Natural killer cell (primary cell): ENCODE data around the gene CAPN13. TPM values are rescaled to one million over a fixed set of nuclear protein-coding genes. Genes with fewer than 3 reads are reported as not detected.

Experiments
- ATAC-seq, 3 donors: fragments of 150-1000 bp in 2 of 3; fragments of 200-7000 bp in 1 of 3; cut with Tn5 transposase; 1 replicate in 1 of 3; 2 replicates in 2 of 3; pipeline ENCODE4 v1.10.0; 2021; ENCODE audit warnings: mild to moderate bottlenecking in 2 of 3, moderate library complexity in 2 of 3
- DNase-seq, 2 donors: peaks; one replicate each; pipeline versions ENCODE4 v3.0.0 to v3.0.0-alpha.2; 2013 to 2021; ENCODE audit warnings: mixed read lengths in 1 of 2
- H3K27ac ChIP-seq: one replicate; pipeline ENCODE4 v1.5.1; 2013; ENCODE audit warnings: mild to moderate bottlenecking, low read length
- H3K27me3 ChIP-seq: one replicate; pipeline ENCODE4 v1.6.1; 2013; ENCODE audit warnings: low read length; ENCODE audit not compliant: control insufficient read depth, insufficient read depth
- H3K36me3 ChIP-seq: one replicate; pipeline ENCODE4 v1.6.1; 2013; ENCODE audit warnings: low read length; ENCODE audit not compliant: control insufficient read depth, insufficient read depth
- H3K4me1 ChIP-seq: one replicate; pipeline ENCODE4 v1.6.1; 2013; ENCODE audit warnings: low read length; ENCODE audit not compliant: control insufficient read depth, insufficient read depth
- H3K4me3 ChIP-seq: one replicate; pipeline ENCODE4 v1.5.1; 2013; ENCODE audit warnings: low read length
- H3K9me3 ChIP-seq: one replicate; pipeline ENCODE4 v1.6.1; 2013; ENCODE audit warnings: low read length; ENCODE audit not compliant: control insufficient read depth, insufficient read depth
- H3K27ac Mint-ChIP-seq, 2 donors: one replicate each; pipeline ENCODE4 v1.8.0; 2022; ENCODE audit warnings: mild to moderate bottlenecking in 2 of 2, mixed read lengths in 2 of 2, moderate library complexity in 1 of 2
- H3K27me3 Mint-ChIP-seq, 2 donors: one replicate each; pipeline ENCODE4 v1.8.0; 2022; ENCODE audit warnings: low read depth in 2 of 2, mixed read lengths in 2 of 2
- H3K36me3 Mint-ChIP-seq: one replicate; pipeline ENCODE4 v1.8.0; 2022; ENCODE audit warnings: mixed read lengths
- H3K4me1 Mint-ChIP-seq, 2 donors: one replicate each; pipeline ENCODE4 v1.8.0; 2022; ENCODE audit warnings: mixed read lengths in 2 of 2
- H3K4me3 Mint-ChIP-seq: one replicate; pipeline ENCODE4 v1.8.0; 2022; ENCODE audit warnings: mild to moderate bottlenecking, moderate library complexity, mixed read lengths
- H3K9me3 Mint-ChIP-seq, 2 donors: one replicate each; pipeline ENCODE4 v1.8.0; 2022; ENCODE audit warnings: mixed read lengths in 2 of 2
- CTCF ChIP-seq: fragments of 200-600 bp; IDR thresholded peaks from one replicate; pipeline ENCODE4 v1.8.0; 2022; ENCODE audit warnings: antibody characterized with exemption
- WGBS: methylation state at CpG from one replicate; pipeline ENCODE4 v1.1.7; 2013; ENCODE audit warnings: missing lambda C conversion rate; ENCODE audit not compliant: insufficient coverage; 5-methylcytosine and 5-hydroxymethylcytosine counted together
- intact Hi-C: fragments of 100-400 bp; cut with micrococcal nuclease; formaldehyde crosslinking; loops from one replicate; pipeline ENCODE4 v1.14.2; 2022
- total RNA-seq, 4 donors: library from RNA; stranded (reverse); fragments of 120-200 nt in 1 of 4; gene quantifications; one replicate each; pipeline versions ENCODE4 v1.2.3 to v1.2.4, GENCODE V29; 2013 to 2022

Gene CAPN13
- total RNA-seq, 3 donors from 2014 or later (not counting 1 experiment from before 2014, with no cell fraction given), result not detected

DNA sequence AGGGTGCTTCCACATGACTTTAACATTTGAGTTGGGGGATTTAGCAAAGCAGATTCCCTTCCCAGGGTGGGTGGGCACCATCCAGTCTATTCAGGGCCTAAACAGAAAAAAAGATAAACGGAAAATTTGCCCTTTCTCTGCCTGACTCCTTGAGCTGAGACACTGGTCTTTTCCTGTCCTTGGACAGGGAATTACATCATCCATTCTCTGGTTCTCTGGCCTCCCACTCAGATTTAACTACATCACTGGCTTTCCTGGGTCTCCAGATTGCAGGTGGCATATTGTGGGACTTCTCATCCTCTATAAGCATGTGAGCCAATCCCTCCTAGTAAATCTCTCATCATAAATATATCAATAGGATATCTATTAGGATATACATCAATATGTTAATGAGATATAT, 25.8 kb downstream of the CAPN13 start:
- H3K36me3 ChIP-seq, result no peaks in the 10 kb centered on the region
- H3K27ac Mint-ChIP-seq, result no peak overlapping the region
- DNase-seq (no peak), ATAC-seq (no peak)
- no peaks in the 10 kb centered on the region for H3K27me3 ChIP-seq
- H3K27ac ChIP-seq, result no peak overlapping the region
- H3K9me3 ChIP-seq, result no peaks in the 10 kb centered on the region
- H3K4me3 ChIP-seq, result no peak overlapping the region
- H3K27me3 Mint-ChIP-seq, result peaks cover 0 to 12% of the 10 kb centered on the region in 2 donors
- H3K36me3 Mint-ChIP-seq, result no peaks in the 10 kb centered on the region
- no peaks in the 10 kb centered on the region for H3K4me1 Mint-ChIP-seq
- no peaks in the 10 kb centered on the region for H3K4me1 ChIP-seq
- no peak overlapping the region for H3K4me3 Mint-ChIP-seq
- intact Hi-C loops, result no loop called here
- TF ChIP-seq CTCF, result no peak
- no peaks in the 10 kb centered on the region for H3K9me3 Mint-ChIP-seq
- WGBS, result 94% methylated on average over 1 of the region's 1 CpG

- DNase-seq (no peak), ATAC-seq (no peak)
- H3K27me3 Mint-ChIP-seq, result peaks cover 0 to 6% of the 10 kb centered on the region in 2 donors
- Histone ChIP-seq H3K36me3 (no peaks in the 10 kb centered on the region), H3K9me3 (no peaks in the 10 kb centered on the region), H3K27me3 (no peaks in the 10 kb centered on the region), H3K4me3 (no peak overlapping the region), H3K27ac (no peak overlapping the region), H3K4me1 (no peaks in the 10 kb centered on the region)
- TF ChIP-seq CTCF, result no peak
- H3K4me3 Mint-ChIP-seq, result no peak overlapping the region
- intact Hi-C loops, result no loop called here
- H3K27ac Mint-ChIP-seq, result no peak overlapping the region
- H3K4me1 Mint-ChIP-seq, result peaks cover 0 to under 1% of the 10 kb centered on the region in 2 donors
- H3K9me3 Mint-ChIP-seq, result no peaks in the 10 kb centered on the region
- H3K36me3 Mint-ChIP-seq, result no peaks in the 10 kb centered on the region
- whole genome bisulfite sequencing, result 86% methylated on average over 5 of the region's 5 CpGs
Observed at GRCh38 chr2:30780776-30781330, 26.4 kb downstream of the CAPN13 start.

GRCh38 chr2:30778611-30779010, 28.6 kb downstream of the CAPN13 start:
- H3K27ac Mint-ChIP-seq, result no peak overlapping the region
- Histone ChIP-seq H3K27me3 (no peaks in the 10 kb centered on the region), H3K9me3 (no peaks in the 10 kb centered on the region), H3K4me1 (no peaks in the 10 kb centered on the region), H3K36me3 (no peaks in the 10 kb centered on the region), H3K4me3 (no peak overlapping the region), H3K27ac (no peak overlapping the region)
- 90% methylated on average over 11 of the region's 11 CpGs for WGBS
- H3K4me3 Mint-ChIP-seq, result no peak overlapping the region
- peaks cover 0 to 5% of the 10 kb centered on the region in 2 donors for H3K4me1 Mint-ChIP-seq
- no peaks in the 10 kb centered on the region for H3K9me3 Mint-ChIP-seq
- no peak for DNase-seq
- ATAC-seq, result no peak
- TF ChIP-seq CTCF, result no peak
- H3K27me3 Mint-ChIP-seq, result peaks cover 0 to 5% of the 10 kb centered on the region in 2 donors
- intact Hi-C loops, result no loop called here
- no peaks in the 10 kb centered on the region for H3K36me3 Mint-ChIP-seq
